Activated naive CD8-positive, alpha-beta T cell treated with anti-CD3 and anti-CD28 coated beads, Interleukin-2, amount 50 U/mL, for 16 hours (primary cell): ENCODE results near the gene RAB3B.
"Not testable (repeated sequence)": the region's sequence is repeated elsewhere in the genome, so short reads cannot be mapped to it uniquely, and the experiment has no call there.

Experiments
- DNase-seq: peaks from one replicate; pipeline ENCODE4 v3.0.0-alpha.2; 2020; ENCODE audit warnings: low read depth, low spot score

RAB3B gene

DNA sequence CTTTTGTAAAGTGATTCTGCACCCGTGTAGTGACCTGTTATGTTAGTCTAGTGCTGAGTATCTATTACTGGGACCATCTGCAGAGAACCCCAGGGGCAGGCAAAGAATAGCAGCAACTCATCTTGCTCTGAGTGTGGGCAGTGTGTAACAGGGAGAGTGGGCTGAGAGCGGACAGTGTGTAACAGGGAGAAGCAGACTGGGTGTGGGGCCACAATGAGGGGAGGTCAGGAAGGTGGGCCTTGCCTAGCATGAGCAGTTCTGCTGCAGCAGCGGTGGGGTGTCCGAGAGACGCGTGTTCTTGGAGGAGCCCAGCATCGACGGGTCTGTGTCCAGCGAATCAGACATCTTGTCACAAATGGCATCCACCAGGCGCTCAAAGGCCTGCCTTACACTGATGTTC, 70.8 kb downstream of the RAB3B start:
- no peak for DNase-seq

DNA sequence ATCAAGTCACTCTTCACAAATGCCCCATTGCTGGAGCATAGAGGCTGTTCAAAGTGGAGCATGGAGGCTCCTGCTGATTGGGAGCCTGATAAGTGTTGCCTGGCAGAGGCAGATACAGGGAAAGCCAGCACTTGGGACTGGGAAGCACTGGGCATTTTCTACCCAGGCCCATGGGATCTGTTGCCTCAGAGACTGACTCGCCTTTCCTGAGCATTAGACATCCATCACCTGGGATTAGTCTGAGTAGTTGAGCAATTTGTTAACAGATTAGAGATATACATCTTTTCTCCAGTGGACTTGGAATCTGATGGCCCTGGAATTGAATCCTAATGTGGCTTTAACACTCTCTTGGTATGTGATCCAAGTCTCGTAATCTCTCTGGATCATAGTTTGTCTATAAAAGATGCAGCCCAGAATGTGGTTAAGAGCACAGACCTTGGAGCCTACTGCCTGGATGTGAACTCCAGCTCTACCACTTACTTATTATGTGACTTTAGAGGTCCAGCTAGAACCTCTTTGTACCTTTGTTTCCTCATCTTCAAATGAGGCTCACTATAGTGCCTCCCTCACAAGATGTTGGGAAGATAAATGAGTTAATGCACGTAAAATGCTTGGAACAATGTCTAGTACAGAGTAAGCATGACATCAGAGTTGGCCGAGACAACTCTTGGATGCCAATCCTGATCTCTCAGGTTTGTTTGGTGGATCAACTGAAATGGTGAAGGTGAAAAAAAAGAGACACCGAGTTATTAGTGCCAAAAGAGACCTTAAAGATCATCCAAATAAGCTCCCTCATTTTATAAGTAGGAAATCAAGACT, 73.7 kb downstream of the RAB3B start:
- DNase-seq: no peak

DNA sequence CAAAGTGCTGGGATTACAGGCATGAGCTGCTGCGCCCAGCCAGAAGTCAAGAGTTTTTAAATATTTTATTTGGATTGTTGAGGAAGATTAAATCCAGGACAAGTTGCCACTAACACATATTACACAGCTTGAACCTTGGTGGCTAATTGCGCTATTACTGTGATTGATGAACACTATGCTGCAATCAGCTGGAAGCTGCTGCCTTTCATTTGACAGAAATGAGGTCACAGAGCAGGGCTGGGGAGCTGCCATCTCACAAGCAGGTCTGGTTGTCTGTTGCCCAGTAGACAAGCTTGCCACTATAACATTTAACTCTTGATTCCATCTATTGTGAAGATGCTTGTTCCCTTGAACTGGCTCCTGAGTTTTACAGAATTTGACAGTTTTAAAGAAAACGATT, 74.5 kb downstream of the RAB3B start:
- DNase-seq: no peak

DNA sequence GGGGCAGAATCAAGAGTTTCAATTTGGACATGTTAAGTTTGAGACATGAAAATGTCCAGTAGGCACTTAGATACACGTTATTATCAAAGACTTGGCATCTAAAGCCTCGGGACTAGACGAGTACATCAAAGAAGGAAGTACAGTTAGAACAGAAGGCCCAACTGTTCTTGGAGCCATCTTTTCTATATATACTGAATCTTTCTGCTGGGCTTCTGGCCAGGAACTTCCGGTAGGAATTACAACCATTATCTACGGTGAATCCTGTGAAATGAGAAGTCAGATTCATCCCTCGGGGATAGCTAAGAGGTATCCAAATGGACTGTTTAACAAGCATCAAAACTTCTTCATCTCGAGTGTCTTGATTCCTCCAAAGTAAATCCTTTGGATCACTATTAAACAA, 77.6 kb downstream of the RAB3B start:
- DNase-seq: no peak

DNA sequence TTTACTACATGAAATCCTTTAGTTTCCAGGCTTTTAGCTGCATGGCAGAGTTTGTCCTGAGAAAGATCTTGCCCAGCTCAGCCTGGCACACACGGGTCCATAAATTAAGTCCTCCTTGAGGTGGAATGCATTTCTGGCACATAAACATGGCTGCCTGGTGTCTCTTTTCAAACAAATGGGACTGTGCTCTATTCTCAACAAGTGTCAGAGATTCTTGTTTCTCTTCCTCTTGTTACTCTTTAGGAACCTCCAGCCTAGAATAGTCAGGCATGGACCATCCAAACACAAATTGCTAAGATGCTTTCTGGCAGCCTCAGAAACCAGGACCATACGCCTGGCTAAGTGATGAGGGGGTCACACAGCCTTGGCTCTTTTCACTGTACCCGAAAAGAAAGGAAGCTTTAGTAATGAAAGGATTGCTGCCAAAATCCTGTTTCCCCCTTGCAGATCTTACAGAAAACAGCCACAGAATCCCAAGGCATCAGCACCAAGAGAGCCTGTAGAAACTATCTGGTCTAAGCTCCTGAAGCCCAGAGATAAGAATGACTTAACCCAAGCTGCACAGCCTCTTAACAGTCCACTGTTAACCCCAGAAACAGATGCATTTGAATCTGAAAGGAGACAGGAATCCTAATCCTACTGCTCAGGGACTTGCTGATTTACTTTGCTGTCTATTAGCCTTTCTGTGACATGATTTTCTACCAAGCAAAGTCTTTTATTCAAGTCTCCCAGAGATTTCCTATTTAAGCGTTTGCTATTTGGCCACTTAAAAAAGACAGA, 80.1 kb downstream of the RAB3B start:
- DNase-seq: no peak

DNA sequence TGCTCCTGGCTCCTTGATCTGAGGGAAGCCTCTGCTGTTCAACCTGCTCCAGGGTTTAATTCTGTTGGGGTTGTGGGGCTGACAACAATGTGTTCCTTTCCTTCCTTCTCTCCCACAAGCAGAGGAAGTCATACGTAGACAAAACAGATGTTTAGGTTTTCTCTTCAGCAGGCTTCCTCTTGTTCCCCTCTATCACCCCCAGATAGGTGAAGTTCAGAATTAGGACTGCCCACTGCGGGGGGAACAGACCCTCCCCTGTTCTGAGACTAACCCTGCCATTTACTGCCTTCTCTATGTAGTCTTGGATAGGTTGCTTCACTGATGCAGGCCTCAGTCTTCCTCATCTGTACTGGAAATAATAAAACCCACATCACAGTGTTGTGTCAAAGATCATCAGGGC, 82.0 kb downstream of the RAB3B start:
- DNase-seq: no peak

DNA sequence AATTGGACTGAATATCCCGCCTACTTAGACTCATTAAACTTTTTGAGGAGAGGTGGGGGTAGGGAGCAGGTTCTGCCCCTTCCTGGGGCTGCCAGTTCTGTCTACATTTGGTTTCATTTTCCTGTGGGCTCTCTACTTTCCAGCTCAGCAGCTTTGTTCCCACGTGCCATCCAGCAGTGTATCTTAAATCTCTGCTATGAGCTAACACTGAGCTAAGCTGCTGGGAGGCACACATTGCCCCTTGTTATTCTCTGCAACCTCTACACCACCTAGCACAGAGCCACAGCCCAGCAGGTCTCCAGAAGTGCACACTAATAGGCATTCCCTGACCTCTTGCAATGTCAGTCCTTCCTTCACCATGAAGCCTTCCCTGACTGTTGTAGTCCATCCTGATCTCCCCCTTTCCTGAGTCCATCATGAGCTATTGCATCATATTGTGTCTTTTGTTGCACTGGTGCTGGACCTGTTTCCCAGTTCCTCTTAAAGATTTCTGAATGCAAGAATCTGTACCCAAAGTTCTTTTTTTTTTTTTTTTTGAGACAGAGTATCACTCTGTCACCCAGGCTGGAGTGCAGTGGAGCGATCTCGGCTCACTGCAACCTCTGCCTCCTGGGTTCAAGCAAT, 83.3 kb downstream of the RAB3B start:
- DNase-seq: no peak

DNA sequence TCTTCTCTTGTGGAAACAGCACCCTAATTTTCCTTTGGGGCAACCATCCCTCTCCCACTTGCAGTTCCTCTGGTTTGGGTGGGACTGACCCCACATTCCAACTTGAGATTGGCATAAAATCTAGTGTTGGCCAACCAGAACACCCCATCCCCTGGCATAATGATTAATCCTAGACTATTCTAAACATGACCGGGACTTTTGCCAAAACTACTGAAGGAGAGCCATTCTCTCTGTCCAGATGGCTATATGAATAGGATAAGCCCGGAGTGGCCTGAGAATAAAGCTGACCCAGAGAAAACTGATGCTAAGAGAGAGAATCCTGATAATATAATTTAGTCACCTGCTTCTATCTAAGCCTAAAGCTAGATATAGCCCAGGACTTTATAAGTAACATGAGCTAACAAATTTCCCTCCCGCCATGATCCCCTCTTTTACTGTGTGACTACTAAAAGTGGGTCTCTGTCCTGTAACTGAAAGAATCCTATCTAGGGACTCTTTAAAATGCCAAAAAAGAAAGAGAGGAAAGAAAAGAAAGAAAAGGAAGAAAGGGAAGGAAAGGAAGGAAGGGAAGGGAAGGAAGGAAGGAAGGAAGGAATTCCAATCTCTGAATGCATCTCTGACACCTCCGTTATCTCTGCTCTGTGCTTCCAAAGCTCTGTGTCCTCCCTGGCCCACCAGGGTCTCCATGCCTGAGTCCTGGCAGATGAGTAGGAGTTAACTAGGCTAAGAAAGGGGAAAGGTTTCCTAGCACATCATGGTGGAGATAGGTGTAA, 84.0 kb downstream of the RAB3B start:
- no peak for DNase-seq

DNA sequence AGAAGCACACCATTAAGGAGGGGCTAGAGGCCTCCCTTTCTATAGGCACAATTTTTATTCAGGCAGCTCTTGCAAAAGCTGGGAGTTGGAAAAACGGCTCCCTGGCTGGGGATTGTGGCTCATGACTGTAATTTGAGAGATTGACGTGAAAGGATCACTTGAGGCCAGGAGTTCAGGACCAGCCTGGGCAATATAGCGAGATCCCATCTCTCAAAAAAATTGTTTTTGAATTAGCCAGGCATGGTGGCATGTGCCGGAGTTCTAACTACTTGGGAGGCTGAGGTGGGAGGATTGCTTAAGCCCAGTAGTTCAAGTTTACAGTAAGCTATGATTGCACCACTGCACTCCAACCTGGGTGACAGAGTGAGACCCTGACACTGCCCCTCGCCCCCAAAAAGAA, 88.0 kb downstream of the RAB3B start:
- no peak for DNase-seq

DNA sequence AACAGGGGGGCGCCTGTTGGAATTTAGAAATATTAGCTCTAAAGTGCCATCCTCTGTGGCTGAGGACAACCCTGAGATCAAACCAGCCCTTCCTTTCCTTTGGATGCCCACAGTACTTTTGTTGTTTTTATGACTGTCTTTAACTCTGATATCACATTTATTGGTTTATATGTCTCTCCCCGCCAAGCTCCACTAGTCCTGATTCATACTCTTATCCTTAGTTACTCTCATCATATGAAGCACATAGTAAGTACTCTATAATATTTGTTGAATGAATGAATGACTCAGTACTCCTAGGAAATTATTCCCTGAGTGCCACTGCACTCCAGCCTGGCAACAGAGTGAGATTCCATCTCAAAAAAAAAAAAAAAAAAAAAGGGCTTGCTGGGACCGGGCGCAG, 89.3 kb downstream of the RAB3B start:
- DNase-seq: no peak

DNA sequence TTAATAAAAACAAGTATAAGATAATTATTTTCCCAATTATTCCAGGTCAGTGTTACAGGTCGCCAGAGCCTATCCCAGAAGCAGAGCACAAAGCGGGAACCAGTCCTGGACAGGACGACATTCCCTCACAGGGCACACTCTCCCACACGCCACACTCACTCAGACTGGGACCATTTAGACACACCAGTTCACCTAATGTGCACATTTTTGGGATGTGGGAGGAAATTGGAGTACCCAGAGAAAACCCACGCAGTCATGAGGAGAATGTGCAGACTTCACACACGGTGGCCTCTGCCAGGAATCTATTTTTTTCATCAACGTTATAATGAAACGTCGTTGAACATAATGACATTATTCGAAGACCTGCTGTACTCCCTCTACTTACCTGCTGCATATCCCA, 91.5 kb downstream of the RAB3B start:
- no peak for DNase-seq

DNA sequence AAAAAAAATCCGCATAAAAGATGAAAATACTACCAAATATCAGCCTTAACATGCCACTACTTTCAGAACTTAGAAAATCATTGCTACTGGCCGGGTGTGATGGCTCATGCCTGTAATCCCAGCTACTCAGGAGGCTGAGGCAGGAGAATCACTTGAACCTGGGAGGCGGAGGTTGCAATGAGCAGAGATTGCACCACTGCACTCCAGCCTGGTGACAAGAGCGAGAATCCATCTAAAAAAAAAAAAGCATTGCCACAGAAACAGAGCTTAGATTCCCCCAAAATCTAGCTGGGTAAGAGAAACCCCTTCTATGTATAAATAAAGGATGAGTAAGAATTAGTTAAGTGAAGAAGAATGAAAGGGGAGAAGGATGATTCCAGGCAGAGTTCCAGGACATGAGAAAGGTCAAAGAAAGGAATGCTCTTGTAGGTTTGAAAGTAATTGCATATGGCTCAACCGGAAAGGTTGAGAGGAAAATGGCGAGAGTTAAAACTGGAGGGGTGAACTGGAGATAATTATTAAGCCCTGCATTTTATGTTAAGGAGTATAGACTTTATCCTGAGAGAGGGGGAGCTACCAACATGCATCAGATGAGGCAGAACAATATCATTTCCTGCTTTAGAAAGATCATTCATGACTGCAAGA, 92.3 kb downstream of the RAB3B start:
- no peak for DNase-seq

DNA sequence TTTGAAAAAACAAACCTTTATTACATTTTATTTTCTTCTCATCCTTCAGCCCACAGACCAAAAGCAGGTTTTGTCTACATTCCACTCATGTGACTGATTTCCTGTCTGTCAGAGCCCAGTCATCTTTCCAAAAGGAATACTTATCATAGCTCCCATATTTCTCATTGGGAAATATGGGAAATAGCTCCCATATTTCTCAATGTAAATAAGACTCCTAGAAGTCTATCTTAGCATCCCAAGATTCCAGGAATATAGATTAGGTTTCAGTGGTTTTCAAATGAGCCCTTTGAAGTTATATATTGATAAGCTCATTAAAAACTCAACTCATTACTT, 92.8 kb downstream of the RAB3B start:
- DNase-seq: no peak

DNA sequence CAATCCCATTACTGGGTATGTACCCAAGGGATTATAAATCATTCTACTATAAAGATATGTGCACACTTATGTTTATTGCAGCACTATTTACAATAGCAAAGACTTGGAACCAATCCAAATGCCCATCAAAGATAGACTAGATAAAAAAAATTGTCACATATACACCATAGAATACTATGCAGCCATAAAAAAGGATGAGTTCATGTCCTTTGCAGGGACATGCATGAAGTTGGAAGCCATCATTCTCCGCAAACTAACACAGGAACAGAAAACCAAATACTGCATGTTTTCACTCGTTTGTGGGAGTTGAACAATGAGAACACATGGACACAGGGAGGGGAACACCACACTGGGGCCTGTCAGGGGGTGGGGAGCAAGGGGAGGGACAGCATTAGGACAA, 95.8 kb downstream of the RAB3B start:
- DNase-seq: not testable (repeated sequence)

DNA sequence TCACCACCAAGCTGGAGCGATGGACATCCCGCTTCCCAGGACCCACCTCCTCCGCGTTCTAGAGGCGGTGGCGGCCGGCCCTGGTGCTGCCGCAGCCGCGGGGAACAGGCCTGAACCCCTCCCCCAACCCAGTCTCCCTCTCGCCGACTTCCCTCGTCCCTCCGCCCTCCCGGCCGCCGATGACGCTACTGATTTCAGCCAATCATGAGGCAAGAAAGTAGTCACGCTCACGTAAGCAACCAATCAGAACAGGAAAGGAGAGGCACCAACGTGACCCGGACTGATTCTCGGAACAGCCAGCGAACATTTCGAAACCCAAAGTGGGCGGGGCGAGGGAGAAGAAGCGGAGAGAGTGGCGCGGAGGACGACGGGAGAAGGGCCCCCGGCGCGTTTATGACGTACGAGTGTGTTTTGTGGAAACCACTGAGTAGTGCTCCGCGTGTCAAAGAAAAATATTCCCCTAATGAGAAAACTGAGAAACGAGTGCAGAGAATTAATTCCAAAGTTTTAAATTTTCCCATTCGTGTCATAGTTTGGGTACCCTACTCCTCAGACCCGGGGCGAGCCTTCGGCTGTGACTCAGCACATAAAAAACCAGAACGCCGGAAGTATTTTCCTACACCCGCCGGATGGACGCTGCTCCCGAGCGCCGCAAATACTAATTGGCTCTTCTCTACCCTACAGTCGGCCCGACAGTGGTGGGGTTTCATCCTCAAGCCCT, 111.7 kb downstream of the RAB3B start, which contains the start of gene NRDC:
NRDC (minus strand) TSS at position 112 of the 721 bp plus-strand sequence. CDS start 112 bp downstream, outside the sequence.
- peak; percentile 100 for DNase-seq

DNA sequence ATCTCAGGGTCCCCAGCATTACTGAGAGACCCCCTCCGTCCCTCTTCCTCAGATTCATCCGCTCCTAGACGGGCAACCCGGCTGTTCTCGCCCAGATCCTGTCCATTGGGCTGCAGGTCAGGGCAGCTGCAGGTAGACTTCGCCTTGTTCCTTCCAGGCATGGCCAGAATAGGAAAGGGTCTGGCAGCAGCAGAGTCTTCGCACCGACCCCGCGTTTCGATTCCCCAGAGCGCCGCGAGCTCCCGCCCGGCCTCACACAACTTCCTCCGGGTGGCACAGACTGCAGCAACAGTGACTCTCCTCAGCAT, 112.2 kb downstream of the RAB3B start:
- no peak for DNase-seq

DNA sequence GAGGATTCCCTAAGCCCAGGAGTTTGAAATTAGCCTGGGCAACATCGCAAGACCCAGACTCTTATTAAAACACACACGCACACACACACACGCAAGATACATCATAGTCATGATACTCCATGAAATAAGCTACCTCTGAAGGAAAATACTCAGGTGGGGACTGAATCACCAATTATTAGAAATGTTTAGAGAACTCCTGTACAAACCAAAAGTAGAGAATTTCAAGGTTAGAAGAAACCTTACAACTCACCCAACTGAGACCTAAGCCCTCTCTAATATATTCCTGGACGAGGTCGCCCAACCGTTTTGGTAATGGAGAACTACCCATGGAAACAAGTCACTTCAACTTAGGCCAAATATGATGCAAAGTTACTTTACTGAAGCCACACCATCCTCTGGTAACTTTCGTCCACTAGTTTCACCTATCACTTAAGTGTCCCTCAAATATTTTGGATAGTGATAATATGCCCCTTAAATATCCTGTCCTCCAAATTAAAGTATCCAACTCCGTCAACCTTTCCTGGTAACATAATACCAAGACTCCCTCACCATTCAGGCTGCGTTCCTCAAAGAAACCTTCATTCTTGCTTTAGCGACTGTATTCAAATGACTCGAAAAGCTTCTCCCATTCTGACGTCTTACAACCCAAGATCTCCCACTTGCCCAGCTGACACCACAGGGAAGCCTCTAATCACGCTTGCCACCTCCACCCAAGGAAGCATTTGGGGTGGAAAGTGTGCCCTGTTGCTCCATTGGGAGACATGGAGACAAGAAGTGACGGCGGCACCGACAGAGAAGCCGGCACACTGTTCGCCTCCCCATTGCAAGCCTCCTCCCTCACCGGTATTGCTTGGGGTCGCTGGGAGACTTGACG, 112.8 kb downstream of the RAB3B start:
- DNase-seq: no peak

DNA sequence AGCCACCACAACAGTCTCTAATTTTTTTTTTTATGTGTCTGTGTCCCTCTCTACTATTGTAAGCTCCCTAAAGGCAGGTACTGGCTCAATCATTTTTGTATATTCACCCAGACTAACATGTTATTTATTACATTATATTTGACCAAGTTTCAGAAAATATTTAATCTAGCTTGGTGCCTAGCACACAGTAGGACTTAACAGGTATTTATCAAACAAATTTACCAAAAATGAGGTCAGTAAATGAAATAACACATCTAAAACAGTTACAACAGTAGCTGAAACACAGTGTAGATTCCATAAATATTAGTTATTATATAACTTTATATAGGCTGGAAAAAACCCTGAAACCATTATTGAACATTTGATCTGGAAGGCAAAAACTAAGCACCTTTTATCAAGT, 114.7 kb downstream of the RAB3B start:
- no peak for DNase-seq

DNA sequence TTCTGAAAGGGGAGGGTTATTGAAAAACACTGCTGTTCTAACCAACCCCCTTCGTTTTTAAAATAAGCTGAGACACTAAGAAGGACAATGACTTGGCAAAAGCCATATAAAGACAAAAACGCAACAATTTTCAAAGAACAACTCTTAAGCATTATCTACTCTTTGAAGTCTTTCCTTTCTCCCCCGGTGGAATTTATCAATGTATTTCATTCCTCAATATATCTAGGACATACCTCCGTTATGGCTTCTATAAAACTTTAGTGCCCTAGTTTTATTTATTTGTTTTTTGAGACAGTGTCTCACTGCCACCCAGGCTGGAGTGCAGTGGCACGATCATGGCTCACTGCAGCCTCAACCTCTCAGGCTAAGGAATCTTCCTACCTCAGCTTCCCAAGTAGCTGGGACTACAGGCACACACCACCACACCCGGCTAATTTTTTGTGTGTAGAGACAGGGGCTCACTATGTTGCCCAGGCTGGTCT, 115.2 kb downstream of the RAB3B start:
- no peak for DNase-seq

DNA sequence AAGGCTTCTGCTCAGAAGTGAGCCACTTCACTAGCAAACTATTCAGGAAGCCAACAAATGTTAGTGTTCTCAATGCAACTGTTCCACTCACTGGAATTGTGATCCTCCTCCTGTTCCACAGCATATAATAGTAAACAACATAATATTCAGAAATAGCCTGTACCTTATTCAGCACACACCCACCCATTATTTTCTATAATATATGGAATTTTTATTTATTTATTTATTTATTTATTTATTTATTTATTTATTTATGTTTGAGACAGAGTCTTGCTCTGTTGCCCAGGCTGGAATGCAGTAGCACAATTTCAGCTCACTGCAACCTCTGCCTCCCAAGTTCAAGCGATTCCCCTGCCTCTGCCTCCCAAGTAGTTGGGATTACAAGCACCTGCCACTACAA, 117.2 kb downstream of the RAB3B start:
- DNase-seq: not testable (repeated sequence)
